Esophagus squamous epithelium (tissue), 5 donors: ENCODE measurements around the gene CREM. TPM values are rescaled to one million over a fixed set of nuclear protein-coding genes. Genes with fewer than 3 reads are reported as not detected.

Experiments used
- DNase-seq: peaks from one replicate; lab custom pipeline; 2025; lab: John Stamatoyannopoulos, UW
- H3K27ac ChIP-seq, 4 donors: fragments of 200-600 bp; sonication (generic); one replicate each; pipeline ENCODE4 v1.5.1; 2016 to 2019; ENCODE audit warnings: mild to moderate bottlenecking in 1 of 4
- H3K27me3 ChIP-seq, 4 donors: fragments of 200-600 bp; sonication (generic); 1 replicate in 3 of 4; 2 replicates in 1 of 4; pipeline versions ENCODE4 v1.5.1 to v1.6.0; 2017 to 2021; ENCODE audit warnings: antibody characterized with exemption in 1 of 4
- H3K36me3 ChIP-seq, 3 donors: fragments of 200-600 bp; sonication (generic); one replicate each; pipeline ENCODE4 v1.5.1; 2016 to 2019
- H3K4me1 ChIP-seq, 3 donors: fragments of 200-600 bp; sonication (generic); one replicate each; pipeline ENCODE4 v1.5.1; 2017 to 2019
- H3K4me3 ChIP-seq, 4 donors: fragments of 200-600 bp; sonication (generic); 1 replicate in 3 of 4; 2 replicates in 1 of 4; pipeline ENCODE4 v1.5.1; 2016 to 2019; ENCODE audit warnings: mild to moderate bottlenecking in 2 of 4, moderate library complexity in 1 of 4
- H3K9me3 ChIP-seq, 3 donors: fragments of 200-600 bp; sonication (generic); one replicate each; pipeline ENCODE4 v1.5.1; 2016 to 2019
- POLR2A ChIP-seq, 4 donors: fragments of 450-650 bp; IDR thresholded peaks; one replicate each; pipeline ENCODE4 v1.6.1; 2017; ENCODE audit warnings: antibody characterized with exemption in 4 of 4, mild to moderate bottlenecking in 4 of 4, moderate library complexity in 3 of 4
- WGBS, 2 donors: methylation state at CpG; one replicate each; pipeline ENCODE4 v1.1.5; 2018; 5-methylcytosine and 5-hydroxymethylcytosine counted together
- intact Hi-C: fragments of 100-400 bp; cut with DNase I; formaldehyde crosslinking; loops from one replicate; pipeline ENCODE4 v1.15.0; 2022
- total RNA-seq, 4 donors: library from RNA; depleted of rRNA; stranded (reverse); fragments of >200 nt; gene quantifications; one replicate each; pipeline ENCODE4 v1.1.0, GENCODE V29; 2016
- TF ChIP-seq, protein P1 (sequence below), 6 experiments: fragments of 450-650 bp in 4 of 6; fragments of 200-600 bp in 2 of 6; sonication (generic) in 2 of 6; IDR thresholded peaks; one replicate each; pipeline ENCODE4 v1.5.1; 2016 to 2019; ENCODE audit warnings: antibody characterized with exemption in 6 of 6, mild to moderate bottlenecking in 4 of 6, moderate library complexity in 4 of 6
- donor health status: DM: yes; HTN: yes; CAD: no.

Gene CREM
- total RNA-seq, 4 donors from 2014 or later, result 19.4 to 23.8 (median 21.6) TPM

DNA sequence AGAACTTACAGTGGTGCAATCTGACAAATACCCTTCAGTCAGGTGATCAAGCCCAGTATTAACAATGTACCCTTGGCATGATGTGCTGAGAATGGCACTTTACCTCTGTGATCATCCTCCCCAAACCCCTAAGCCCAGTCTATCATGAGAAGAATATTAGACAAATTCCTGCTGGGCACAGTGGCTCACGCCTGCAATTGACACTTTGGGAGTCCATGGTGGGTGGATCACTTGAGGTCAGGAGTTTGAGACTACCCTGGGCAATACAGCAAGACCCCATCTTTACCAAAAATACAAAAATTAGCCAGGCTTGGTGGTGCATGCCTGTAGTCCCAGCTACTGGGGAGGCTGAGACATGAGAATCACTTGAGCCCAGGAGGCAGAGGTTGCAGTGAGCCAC lies 29.1 kb upstream of the CREM start:
- intact Hi-C loops, result no loop called here
- WGBS, 2 donors, result 100% methylated on average over 1 of the region's 1 CpG; no CpG with 5 or more reads in 1 of the 2 donors

DNA sequence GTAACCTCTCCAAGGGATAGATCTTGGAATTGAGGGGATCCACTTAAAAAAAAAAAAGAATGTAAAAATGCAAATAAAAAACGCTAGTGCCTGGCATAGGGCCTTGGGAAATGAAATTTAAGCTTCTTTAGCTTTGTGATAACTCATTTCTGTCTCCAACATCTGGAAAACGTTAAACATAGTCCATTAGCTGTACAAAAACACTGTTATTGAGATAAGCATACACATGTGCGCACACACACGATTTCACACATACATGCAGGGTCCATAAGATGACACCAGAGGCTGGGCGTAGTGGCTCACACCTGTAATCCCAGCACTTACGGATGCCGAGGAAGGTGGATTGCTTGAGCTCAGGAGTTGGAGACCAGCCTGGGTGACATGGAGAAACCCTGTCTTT lies 22.8 kb upstream of the CREM start:
- H3K4me3 ChIP-seq, result no peak overlapping the region
- intact Hi-C loops, result no loop called here
- H3K27me3 ChIP-seq, result no peaks in the 10 kb centered on the region
- no peak for DNase-seq
- H3K9me3 ChIP-seq, result no peaks in the 10 kb centered on the region
- no peaks in the 10 kb centered on the region for H3K36me3 ChIP-seq
- 61 to 75% methylated on average over 6 of the region's 7 CpGs for WGBS, 2 donors
- no peak overlapping the region for H3K27ac ChIP-seq
- TF ChIP-seq POLR2A (IDR thresholded peaks at IDR 0.05), result no peak
- TF ChIP-seq, protein P1, sequence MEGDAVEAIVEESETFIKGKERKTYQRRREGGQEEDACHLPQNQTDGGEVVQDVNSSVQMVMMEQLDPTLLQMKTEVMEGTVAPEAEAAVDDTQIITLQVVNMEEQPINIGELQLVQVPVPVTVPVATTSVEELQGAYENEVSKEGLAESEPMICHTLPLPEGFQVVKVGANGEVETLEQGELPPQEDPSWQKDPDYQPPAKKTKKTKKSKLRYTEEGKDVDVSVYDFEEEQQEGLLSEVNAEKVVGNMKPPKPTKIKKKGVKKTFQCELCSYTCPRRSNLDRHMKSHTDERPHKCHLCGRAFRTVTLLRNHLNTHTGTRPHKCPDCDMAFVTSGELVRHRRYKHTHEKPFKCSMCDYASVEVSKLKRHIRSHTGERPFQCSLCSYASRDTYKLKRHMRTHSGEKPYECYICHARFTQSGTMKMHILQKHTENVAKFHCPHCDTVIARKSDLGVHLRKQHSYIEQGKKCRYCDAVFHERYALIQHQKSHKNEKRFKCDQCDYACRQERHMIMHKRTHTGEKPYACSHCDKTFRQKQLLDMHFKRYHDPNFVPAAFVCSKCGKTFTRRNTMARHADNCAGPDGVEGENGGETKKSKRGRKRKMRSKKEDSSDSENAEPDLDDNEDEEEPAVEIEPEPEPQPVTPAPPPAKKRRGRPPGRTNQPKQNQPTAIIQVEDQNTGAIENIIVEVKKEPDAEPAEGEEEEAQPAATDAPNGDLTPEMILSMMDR (IDR thresholded peaks at IDR 0.05), result no peak
- no peaks in the 10 kb centered on the region for H3K4me1 ChIP-seq

More for the DNA sequence above, 29.1 kb upstream of the CREM start:
- H3K4me1 ChIP-seq, result no peaks in the 10 kb centered on the region
- H3K36me3 ChIP-seq, result no peaks in the 10 kb centered on the region
- TF ChIP-seq, protein P1 (IDR thresholded peaks at IDR 0.05), result no peak
- TF ChIP-seq POLR2A (IDR thresholded peaks at IDR 0.05), result no peak
- no peak overlapping the region for H3K27ac ChIP-seq
- DNase-seq, result no peak
- H3K27me3 ChIP-seq, result peaks cover 0 to 19% (median 0%) of the 10 kb centered on the region in 4 donors
- H3K4me3 ChIP-seq, result no peak overlapping the region
- H3K9me3 ChIP-seq, result no peaks in the 10 kb centered on the region

DNA sequence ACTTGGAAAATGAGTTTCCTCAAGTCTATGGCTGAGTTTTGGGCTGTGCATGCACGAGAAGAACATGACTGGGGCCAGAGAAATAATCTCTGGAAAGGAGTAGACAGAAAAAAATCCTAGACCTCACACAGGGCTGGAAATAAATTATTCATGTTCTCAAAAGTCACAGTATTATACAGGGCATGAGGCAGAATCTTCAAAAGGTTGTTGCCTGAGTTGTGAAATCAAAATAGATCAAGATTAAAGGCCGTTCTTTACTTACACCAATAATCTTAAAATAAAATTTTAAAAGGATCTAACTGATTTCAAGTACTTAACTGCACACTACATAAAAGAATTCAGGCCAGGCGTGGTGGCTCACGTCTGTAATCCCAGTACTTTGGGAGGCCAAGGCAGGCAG lies 14.1 kb upstream of the CREM start:
- Histone ChIP-seq H3K36me3 (no peaks in the 10 kb centered on the region), H3K4me3 (no peak overlapping the region), H3K27me3 (no peaks in the 10 kb centered on the region), H3K27ac (no peak overlapping the region), H3K9me3 (no peaks in the 10 kb centered on the region), H3K4me1 (no peaks in the 10 kb centered on the region)
- intact Hi-C loops, result no loop called here
- TF ChIP-seq POLR2A (IDR thresholded peaks at IDR 0.05), result no peak
- TF ChIP-seq, protein P1 (IDR thresholded peaks at IDR 0.05), result no peak
- 66 to 76% methylated on average over 4 of the region's 4 CpGs for WGBS, 2 donors
- no peak for DNase-seq

GRCh38 chr10:35119378-35119777 lies 7.3 kb upstream of the CREM start:
- H3K4me1 ChIP-seq, result peaks cover 0 to 2% (median 0%) of the 10 kb centered on the region in 3 donors
- no peaks in the 10 kb centered on the region for H3K36me3 ChIP-seq
- no peak overlapping the region for H3K4me3 ChIP-seq
- no peak for DNase-seq
- intact Hi-C loops, result no loop called here
- no peak for TF ChIP-seq POLR2A (IDR thresholded peaks at IDR 0.05)
- TF ChIP-seq, protein P1 (IDR thresholded peaks at IDR 0.05), result no peak
- H3K9me3 ChIP-seq, result no peaks in the 10 kb centered on the region
- WGBS, 2 donors, result 83 to 95% methylated on average over 1 of the region's 1 CpG
- H3K27ac ChIP-seq, result no peak overlapping the region
- H3K27me3 ChIP-seq, result no peaks in the 10 kb centered on the region

DNA sequence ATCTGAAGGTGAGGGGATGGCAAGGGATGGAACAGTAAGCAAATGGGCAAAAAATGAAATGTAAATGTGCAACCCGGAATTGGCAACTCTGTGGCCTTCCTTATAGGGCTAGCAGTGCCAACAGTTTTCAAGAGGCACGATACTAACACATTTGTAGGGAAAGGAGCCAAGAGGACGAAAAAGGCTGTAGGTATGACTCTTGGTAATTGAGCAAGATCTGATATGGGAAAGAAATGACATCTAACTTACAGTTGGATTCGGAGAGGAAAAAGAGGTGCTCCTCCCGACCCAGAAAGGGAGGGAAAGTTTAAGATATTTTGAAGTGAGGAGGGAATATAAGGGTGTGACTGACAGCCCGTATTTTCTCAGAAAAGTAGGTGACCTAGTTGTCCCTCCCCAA lies 2.1 kb upstream of the CREM start:
- no peak for TF ChIP-seq POLR2A (IDR thresholded peaks at IDR 0.05)
- Histone ChIP-seq H3K27ac (no peak overlapping the region), H3K9me3 (no peaks in the 10 kb centered on the region), H3K4me1 (peaks cover 14 to 37% (median 15%) of the 10 kb centered on the region in 3 donors), H3K27me3 (no peaks in the 10 kb centered on the region), H3K4me3 (no peak overlapping the region), H3K36me3 (no peaks in the 10 kb centered on the region)
- DNase-seq, result no peak
- WGBS, 2 donors, result 48 to 50% methylated on average over 6 of the region's 6 CpGs
- intact Hi-C loops, result loop anchor here (5.0 kb wide), 1 partner anchor 93 kb away; no protein-coding TSS in a partner anchor
